Epithelial cell of proximal tubule (primary cell): ENCODE results near the gene TMEM125. TPM values are rescaled to one million over a fixed set of nuclear protein-coding genes. Genes with fewer than 3 reads are reported as not detected.

Source experiments
- DNase-seq: peaks from one replicate; pipeline ENCODE4 v3.0.0-alpha.2; 2011; ENCODE audit warnings: low read depth
- H3K4me3 ChIP-seq: 2 replicates; pipeline ENCODE4 v1.5.1; 2011; ENCODE audit warnings: low read depth, mild to moderate bottlenecking, low read length
- CTCF ChIP-seq: conservative IDR thresholded peaks from 2 replicates; pipeline ENCODE4 v1.5.1; 2012; ENCODE audit warnings: low read depth, mild to moderate bottlenecking, low read length
- total RNA-seq: library from RNA; depleted of rRNA; stranded (reverse); fragments of >200 nt; gene quantifications from 2 replicates; pipeline ENCODE4 v1.2.3, GENCODE V29; 2015

Gene TMEM125
- total RNA-seq, 1 donor from 2014 or later: 7.0 TPM

GRCh38 chr1:43253173-43253572 is 16.6 kb upstream of the TMEM125 start:
- no peak for DNase-seq
- no peak for TF ChIP-seq CTCF
- no peak overlapping the region for H3K4me3 ChIP-seq

DNA sequence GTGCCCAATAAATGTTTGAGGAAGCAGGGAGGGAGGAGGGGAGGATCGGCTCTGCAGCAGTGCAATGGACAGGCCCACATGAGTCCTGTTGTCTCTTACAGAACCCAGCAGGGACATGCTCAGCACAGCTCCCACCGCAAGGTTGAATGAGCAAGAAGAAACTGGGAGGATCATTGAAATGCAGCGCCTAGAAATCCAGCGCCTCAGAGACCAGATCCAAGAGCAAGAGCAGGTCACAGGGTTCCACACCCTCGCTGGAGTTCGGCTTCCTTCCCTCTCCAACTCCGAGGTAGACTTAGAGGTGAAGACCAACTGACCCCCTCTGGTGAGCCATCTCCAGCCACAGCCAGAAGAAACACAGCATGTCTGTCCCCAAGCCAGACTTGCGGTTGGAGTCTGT is 15.9 kb upstream of the TMEM125 start:
- no peak for TF ChIP-seq CTCF
- no peak for DNase-seq
- H3K4me3 ChIP-seq: no peak overlapping the region

DNA sequence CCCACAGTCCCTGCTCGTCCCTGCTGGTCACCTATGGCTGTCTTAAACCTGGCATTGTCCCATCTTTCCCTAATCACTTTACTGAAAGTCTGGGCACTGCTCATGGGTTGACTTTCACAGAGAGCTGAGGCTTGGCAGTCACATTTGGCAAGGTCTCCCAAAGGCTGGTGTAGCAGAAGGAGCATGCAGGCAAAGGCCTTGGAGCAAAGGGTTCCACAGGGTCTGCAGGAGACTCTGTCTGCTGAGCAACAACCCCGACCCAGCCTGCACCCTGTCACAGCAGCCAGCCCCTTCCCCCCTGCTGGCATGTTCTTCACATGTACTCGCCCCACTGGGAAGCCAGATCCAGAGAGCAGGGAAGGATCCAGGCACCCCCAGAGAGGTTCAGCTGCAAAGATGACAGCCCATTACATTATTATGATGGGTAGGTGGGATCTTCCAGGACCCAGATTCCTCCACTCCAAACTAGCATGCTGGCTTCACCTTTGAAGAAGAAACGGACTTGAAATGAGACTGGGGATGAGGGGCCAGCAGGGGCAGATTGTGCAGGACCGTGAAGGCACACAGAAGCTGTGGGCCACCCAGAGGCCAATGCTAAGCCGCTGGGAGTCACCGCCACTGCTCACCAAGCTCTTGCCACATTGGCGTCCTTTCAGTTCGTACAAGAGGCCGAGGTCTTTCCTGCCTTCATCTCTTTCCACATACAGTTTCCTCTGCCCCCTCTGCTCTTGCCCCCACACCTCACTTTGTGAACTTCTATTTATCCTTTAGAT is 14.2 kb upstream of the TMEM125 start:
- no peak for DNase-seq
- no peak for TF ChIP-seq CTCF
- no peak overlapping the region for H3K4me3 ChIP-seq

GRCh38 chr1:43256675-43257570 is 12.9 kb upstream of the TMEM125 start:
- peak; percentile 26 for TF ChIP-seq CTCF
- no peak for DNase-seq
- H3K4me3 ChIP-seq: no peak overlapping the region

DNA sequence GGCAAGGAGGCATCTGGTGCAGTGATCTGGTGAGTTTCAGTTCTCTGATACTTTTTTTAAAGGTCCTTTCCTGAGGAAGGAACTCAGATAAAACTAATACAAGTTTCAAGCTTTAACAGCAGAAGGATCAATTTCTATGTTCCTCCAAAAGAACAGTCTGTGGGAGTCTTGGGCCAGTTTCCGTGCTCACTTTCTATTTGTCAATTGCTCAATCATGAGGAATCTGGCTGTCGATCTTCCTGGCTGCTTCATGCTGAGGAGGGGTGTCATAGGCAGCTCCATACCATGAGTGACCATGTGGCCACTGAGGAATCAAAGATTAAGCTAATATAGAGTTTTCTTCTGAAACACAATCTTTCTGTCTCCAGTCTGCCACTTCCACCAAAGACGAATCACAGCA is 11.4 kb upstream of the TMEM125 start:
- TF ChIP-seq CTCF: no peak
- H3K4me3 ChIP-seq: no peak overlapping the region
- DNase-seq: no peak

GRCh38 chr1:43265431-43265830 is 4.4 kb upstream of the TMEM125 start:
- TF ChIP-seq CTCF: no peak
- no peak overlapping the region for H3K4me3 ChIP-seq
- DNase-seq: no peak
